IPS-20b (cell line): ENCODE results near the gene YBX2.

Experiments
- H3K27ac ChIP-seq: one replicate; pipeline ENCODE4 v1.5.1; 2013; ENCODE audit warnings: low read length
- H3K27me3 ChIP-seq: 2 replicates; pipeline ENCODE4 v1.6.1; 2013; ENCODE audit warnings: mild to moderate bottlenecking, low read length, inconsistent platforms; ENCODE audit not compliant: insufficient read depth
- H3K36me3 ChIP-seq: 2 replicates; pipeline ENCODE4 v1.6.1; 2013; ENCODE audit warnings: low read depth, mild to moderate bottlenecking, inconsistent platforms, low read length, moderate library complexity; ENCODE audit not compliant: insufficient read depth
- H3K4me1 ChIP-seq: 2 replicates; pipeline ENCODE4 v1.6.1; 2013; ENCODE audit warnings: mild to moderate bottlenecking, control low read depth, inconsistent platforms, low read length, moderate library complexity; ENCODE audit not compliant: insufficient read depth
- H3K4me3 ChIP-seq: 2 replicates; pipeline ENCODE4 v1.5.1; 2013; ENCODE audit warnings: mild to moderate bottlenecking, low read length, inconsistent platforms
- H3K9ac ChIP-seq: 2 replicates; pipeline ENCODE4 v1.6.1; 2013; ENCODE audit warnings: low read depth, mild to moderate bottlenecking, inconsistent platforms, low read length, moderate library complexity
- H3K9me3 ChIP-seq: 2 replicates; pipeline ENCODE4 v1.6.1; 2013; ENCODE audit warnings: mild to moderate bottlenecking, low read depth, low read length, inconsistent platforms; ENCODE audit not compliant: insufficient read depth

Gene YBX2

DNA sequence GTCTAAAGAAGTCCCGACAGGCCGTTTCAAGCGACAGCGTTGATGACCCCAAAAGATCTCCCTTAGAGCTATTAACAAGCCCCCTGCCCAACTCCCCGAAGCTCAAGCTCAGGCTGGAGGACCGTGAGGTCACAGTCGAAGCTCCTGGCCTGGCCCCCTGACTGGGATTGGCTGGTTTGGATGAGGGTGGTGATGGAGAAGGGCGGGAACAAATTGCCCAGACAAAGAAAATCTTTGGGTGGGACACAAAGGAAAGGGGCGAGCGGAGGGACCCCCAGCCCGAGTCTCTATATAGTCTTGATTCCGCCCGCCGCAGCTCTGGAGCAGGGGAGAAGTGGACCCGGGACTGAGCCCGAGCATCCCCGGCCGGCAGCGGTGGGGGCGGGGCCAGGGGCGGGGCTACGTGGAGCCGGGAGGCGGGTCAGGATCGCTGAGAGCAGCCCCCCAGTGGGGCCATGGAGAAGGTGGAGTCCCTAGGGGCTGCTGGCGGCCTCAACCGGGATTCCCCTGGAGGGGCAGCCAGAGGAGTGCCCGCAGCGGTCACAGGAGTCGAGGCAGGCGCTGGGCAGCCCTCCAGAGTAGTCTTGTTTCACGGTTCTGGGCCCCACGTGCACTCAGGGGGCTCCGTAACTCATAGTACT is 35.7 kb upstream of the YBX2 start:
- Histone ChIP-seq H3K27me3 (no peaks in the 10 kb centered on the region), H3K4me1 (peaks cover 3% of the 10 kb centered on the region; the same call in 1 of the 2 replicates), H3K9me3 (no peaks in the 10 kb centered on the region), H3K9ac (peak overlapping the region; percentile 86; the same call in 1 of the 2 replicates), H3K36me3 (peaks cover 18% of the 10 kb centered on the region), H3K4me3 (peak overlapping the region; percentile 78), H3K27ac (peak overlapping the region; percentile 67)

DNA sequence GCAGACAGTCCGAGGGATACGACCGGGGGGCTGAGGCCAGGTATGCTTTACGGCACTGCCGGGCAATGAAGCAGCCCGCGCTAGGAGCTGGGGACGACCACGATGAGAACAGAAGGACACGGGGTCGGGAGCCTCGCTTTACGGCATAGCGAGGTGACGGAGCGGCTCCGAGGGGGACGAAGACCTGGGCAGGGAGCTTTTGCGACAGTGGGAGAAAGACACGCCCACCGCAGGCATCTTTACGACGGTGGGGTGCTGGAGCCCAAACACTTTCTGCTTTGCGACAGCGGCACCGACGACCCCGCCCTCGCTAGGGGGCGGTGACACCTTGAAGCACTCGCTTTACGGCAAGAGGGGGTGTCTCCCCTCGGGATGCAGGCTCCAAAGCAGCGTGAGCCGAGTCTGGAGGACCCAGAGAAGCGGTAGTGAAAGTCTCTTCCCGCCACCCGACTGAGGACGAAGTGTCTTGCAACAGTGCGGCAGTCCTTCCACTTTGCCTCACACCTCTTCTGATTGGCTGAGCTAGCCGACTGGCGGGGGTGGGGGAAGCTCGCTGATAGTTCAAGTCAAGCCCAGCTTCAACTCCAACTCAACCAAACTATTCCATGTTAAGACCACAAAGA is 35.0 kb upstream of the YBX2 start:
- peaks cover 3% of the 10 kb centered on the region; the same call in 1 of the 2 replicates for H3K4me1 ChIP-seq
- no peaks in the 10 kb centered on the region for H3K27me3 ChIP-seq
- H3K27ac ChIP-seq: peak overlapping the region; percentile 67
- H3K9me3 ChIP-seq: no peaks in the 10 kb centered on the region
- H3K9ac ChIP-seq: peak overlapping the region; percentile 86; the same call in 1 of the 2 replicates
- H3K4me3 ChIP-seq: peak overlapping the region; percentile 78
- H3K36me3 ChIP-seq: peaks cover 23% of the 10 kb centered on the region

DNA sequence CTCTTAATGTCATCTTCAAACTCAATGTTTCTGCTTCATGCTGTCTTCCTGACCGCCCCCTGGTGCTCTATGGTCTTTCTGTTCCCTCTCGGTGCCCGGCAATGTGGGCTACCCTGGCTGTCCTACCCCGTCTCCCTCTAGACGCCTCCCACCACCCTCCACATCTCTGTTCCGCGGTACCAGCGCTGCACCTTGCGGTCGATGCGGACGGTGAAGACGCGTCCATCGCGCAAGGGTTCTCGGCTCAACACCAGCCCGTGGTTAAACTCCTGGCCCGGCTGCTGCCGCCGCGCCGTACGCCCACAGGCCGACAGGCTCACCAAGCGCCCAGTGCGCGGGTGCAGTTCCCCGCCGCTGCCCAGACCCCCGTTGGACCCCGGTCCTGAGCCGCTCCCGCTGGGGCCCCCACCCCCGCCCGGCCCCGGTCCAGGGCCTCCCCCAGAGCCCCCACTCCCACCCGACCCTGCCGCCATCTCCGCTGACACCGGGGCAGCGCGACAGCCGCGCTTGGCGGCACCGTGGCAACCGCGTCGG is 34.5 kb upstream of the YBX2 start, which contains the start of gene NEURL4:
TSS of gene NEURL4 (minus strand) at position 496 of the 534 bp plus-strand sequence. CDS start at position 473, 23 bp downstream.
- peaks cover 3% of the 10 kb centered on the region; the same call in 1 of the 2 replicates for H3K4me1 ChIP-seq
- peak within 1 kb of the TSS; percentile 86; the same call in 1 of the 2 replicates for H3K9ac ChIP-seq
- H3K27me3 ChIP-seq: no peaks in the 10 kb centered on the region
- H3K36me3 ChIP-seq: peaks cover 24% of the 10 kb centered on the region
- H3K9me3 ChIP-seq: no peaks in the 10 kb centered on the region
- H3K27ac ChIP-seq: peak within 1 kb of the TSS; percentile 67
- peak within 1 kb of the TSS; percentile 78 for H3K4me3 ChIP-seq

DNA sequence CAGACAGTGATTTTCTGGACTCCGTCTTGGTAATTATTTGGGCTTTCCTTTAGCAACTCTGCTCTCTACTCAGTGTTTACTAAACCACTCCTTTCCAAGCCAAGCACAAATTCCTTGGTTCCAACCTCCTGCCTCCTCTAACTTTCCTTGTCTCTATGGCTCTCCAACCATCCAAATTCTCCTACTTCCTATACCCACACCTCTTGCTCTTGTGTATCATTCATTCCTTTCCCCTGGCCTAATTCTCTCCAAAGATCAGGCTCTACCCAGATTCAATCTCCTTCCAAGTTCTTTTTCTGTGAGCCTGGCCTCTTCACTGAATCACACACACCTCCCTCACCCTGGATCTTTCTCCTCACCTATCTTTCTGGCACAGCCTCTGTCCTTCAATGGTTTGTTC is 33.6 kb upstream of the YBX2 start:
- no peak overlapping the region for H3K27ac ChIP-seq
- peak overlapping the region; percentile 78 for H3K4me3 ChIP-seq
- H3K4me1 ChIP-seq: peaks cover 3% of the 10 kb centered on the region; the same call in 1 of the 2 replicates
- no peaks in the 10 kb centered on the region for H3K9me3 ChIP-seq
- H3K36me3 ChIP-seq: peaks cover 33% of the 10 kb centered on the region
- peak overlapping the region; percentile 86; the same call in 1 of the 2 replicates for H3K9ac ChIP-seq
- H3K27me3 ChIP-seq: no peaks in the 10 kb centered on the region

DNA sequence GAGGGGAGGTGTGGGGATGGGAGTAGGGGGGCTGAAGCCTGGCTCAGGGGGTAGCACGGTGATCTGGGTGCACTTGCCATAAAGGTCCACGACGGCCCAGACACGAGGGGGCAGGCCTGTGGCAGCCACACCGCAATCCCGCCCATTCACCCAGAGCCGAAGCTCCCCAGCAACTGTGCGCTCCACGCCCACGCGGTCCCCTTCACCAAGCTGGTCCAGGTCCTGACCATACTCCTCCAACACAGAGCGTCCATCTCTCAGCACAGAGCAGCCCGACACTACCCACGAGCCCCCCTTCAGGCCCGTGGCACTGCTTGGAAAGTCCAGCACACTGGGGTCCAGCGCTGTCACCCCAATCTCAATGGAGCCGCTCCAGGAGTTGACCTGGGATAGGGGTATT is 33.1 kb upstream of the YBX2 start:
- peaks cover 3% of the 10 kb centered on the region; the same call in 1 of the 2 replicates for H3K4me1 ChIP-seq
- no peak overlapping the region for H3K27ac ChIP-seq
- no peaks in the 10 kb centered on the region for H3K9me3 ChIP-seq
- H3K4me3 ChIP-seq: no peak overlapping the region
- peaks cover 38% of the 10 kb centered on the region for H3K36me3 ChIP-seq
- H3K27me3 ChIP-seq: no peaks in the 10 kb centered on the region
- peak overlapping the region; percentile 40; the same call in 1 of the 2 replicates for H3K9ac ChIP-seq

DNA sequence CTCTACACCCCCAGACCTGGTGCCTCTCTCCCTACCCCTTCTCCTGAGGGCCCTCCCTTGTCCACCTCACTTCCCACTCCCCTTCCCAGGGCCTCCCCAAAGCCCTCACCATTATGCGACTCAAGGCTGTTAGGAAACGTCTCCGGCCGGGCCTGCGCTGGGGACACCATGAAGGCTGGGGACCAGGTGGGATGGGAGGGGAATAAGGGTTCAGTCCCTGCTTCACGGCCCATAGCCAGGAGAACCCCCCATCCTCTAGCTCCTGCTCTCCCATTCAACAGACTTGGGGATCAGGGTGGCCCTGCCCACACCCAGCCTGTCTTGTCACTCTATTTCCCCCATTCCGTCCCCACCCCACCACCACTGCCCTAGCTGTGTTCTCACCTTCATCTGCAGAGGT is 32.6 kb upstream of the YBX2 start:
- peaks cover 42% of the 10 kb centered on the region for H3K36me3 ChIP-seq
- H3K27ac ChIP-seq: no peak overlapping the region
- peaks cover 3% of the 10 kb centered on the region; the same call in 1 of the 2 replicates for H3K4me1 ChIP-seq
- H3K9me3 ChIP-seq: no peaks in the 10 kb centered on the region
- no peak overlapping the region for H3K9ac ChIP-seq
- no peaks in the 10 kb centered on the region for H3K27me3 ChIP-seq
- no peak overlapping the region for H3K4me3 ChIP-seq

DNA sequence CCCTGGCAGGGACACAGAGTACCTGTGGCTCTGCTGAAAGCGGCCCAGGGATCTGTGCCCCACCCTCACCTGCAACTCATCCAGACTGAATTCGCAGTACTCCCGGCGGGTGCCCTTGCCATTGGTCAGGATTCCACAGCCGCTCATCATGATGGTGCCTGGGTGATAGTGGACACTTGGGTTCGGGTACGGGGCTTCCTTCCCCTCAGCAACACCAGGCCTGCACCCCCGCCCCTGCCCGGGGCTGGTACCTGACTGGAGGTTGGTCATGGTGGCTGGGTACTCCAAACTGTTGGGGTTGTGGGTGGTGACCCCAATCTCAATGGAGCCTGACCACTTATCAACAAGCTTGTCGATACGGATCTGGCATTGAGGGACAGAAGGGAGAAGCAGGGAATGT is 31.7 kb upstream of the YBX2 start:
- Histone ChIP-seq H3K4me3 (no peak overlapping the region), H3K9ac (no peak overlapping the region), H3K36me3 (peaks cover 51% of the 10 kb centered on the region), H3K4me1 (peaks cover 3% of the 10 kb centered on the region; the same call in 1 of the 2 replicates), H3K27me3 (no peaks in the 10 kb centered on the region), H3K27ac (no peak overlapping the region), H3K9me3 (no peaks in the 10 kb centered on the region)

DNA sequence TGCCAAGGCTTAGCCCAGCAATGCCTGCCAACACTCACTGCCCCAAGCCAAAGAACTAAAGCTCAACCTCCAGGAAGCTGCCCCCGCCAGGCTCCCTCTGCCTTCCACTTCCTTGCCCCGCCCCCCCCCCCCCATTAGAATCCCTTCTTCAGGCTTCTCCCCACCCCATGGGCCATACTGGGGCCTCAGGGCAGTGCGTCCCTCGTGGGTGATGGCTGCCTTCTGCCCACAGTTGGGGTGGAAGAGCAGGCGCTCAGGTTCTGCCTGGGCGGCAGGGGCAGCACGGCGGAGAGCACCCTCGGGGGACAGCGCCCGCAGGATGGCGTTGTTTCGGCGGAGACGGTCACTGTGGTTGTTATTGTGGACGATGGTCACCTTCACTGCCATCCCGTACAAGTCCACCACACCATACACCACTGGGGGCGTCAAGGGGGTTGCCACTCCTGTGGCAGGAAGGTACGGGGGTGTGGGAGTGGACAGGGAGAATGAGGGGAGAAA is 30.6 kb upstream of the YBX2 start:
- Histone ChIP-seq H3K4me3 (no peak overlapping the region), H3K36me3 (peaks cover 62% of the 10 kb centered on the region), H3K27ac (no peak overlapping the region), H3K4me1 (no peaks in the 10 kb centered on the region), H3K27me3 (no peaks in the 10 kb centered on the region), H3K9ac (no peak overlapping the region), H3K9me3 (no peaks in the 10 kb centered on the region)

DNA sequence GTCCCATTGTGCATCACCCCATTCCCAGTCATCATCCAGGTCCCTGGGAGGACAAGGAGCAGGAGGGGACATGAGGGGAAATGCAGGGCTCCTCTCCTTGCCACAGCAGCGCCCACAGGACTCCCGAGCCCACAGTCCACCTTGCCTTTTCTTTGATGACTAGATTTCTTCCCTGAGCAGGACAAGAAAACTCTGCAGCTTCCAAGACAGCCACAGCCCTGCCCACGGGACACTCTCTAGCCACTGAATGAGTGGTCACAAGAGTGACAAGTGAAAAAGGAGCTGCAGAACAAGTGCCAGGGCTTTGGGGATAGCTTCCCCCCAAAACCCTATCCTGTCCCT is 30.0 kb upstream of the YBX2 start:
- H3K36me3 ChIP-seq: peaks cover 62% of the 10 kb centered on the region
- H3K4me3 ChIP-seq: no peak overlapping the region
- no peaks in the 10 kb centered on the region for H3K4me1 ChIP-seq
- no peak overlapping the region for H3K27ac ChIP-seq
- H3K9ac ChIP-seq: no peak overlapping the region
- no peaks in the 10 kb centered on the region for H3K27me3 ChIP-seq
- H3K9me3 ChIP-seq: no peaks in the 10 kb centered on the region

DNA sequence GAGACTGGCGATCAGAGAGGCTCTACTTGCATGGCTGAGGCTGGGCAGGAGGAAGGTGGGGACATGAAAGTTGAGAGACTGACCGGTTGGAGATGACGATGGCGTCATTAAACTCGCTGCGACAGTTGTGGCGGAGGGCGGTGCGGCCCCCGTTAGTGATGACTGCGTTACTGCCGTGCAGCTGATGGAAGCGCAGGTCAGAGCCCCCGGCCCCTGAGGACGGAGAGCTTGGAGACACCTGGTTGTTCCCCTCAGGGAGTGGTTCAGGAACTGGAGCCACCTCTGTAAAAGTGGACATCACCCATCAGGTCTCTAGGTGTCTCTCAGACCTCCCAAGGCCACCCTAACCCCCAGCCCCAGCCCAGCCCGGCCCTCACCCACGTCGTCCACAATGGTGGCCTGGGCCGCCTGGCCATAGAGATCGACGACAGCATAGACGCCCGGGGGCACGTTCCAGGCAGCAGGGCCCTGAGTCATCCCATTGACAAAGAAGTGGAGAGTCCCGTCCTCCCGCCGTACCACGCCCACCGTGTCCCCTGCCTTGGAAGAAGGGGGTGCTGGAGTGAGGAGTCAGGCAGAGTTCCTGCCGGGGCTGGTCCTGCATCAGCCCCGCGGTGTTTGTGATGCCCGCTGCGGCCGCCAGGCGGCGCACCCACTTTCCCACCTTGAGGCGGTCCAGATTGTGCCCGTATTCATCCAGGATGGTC is 29.4 kb upstream of the YBX2 start:
- Histone ChIP-seq H3K27me3 (no peaks in the 10 kb centered on the region), H3K36me3 (peaks cover 64% of the 10 kb centered on the region), H3K4me1 (no peaks in the 10 kb centered on the region), H3K9ac (no peak overlapping the region), H3K9me3 (no peaks in the 10 kb centered on the region), H3K4me3 (no peak overlapping the region), H3K27ac (no peak overlapping the region)

DNA sequence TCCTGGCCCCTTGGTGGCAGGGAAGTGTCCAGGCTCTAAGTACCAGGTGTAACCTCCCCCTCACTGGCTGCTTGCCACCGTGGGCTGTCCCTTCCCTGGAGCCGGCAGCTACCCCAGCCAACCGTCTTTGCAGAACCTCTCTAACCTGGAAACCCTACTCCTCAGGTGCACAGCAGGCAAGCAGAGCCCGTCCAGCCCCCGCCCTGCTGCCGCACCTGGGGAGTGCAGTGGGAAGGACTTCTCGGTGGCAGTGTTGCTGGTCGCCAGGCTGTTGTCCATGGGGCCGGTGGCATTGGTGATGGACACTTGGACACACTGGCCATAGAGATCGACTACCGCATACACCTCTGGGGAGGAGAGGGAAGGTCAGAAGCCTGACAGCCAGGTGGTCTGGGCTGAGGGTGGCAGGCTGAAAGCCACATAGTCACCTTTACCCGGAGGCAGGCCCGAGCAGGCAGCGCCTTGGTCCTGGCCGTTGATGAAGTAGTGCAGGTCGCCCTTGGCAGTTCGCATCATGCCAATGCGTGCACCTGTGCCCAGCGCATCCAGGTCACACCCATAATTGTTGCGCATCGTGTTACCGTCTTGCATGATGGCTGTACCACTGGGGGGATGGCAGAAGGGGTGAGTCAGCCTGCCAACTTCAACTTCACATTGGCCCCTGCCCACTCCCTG is 28.2 kb upstream of the YBX2 start:
- Histone ChIP-seq H3K9me3 (no peaks in the 10 kb centered on the region), H3K9ac (no peak overlapping the region), H3K4me1 (no peaks in the 10 kb centered on the region), H3K36me3 (peaks cover 76% of the 10 kb centered on the region), H3K4me3 (no peak overlapping the region), H3K27me3 (no peaks in the 10 kb centered on the region), H3K27ac (no peak overlapping the region)
